Spinal cord (tissue), 10 donors: Measurements from ENCODE around the gene INHBA. TPM values are rescaled to one million over a fixed set of nuclear protein-coding genes. Genes with fewer than 3 reads are reported as not detected.

Source experiments
- DNase-seq, 6 donors: peaks; one replicate each; pipeline versions ENCODE4 v3.0.0 to v3.0.0-alpha.2; 2013 to 2015; ENCODE audit warnings: low spot score in 6 of 6, low read depth in 4 of 6
- H3K27ac ChIP-seq: one replicate; pipeline ENCODE4 v1.5.1; 2013; ENCODE audit warnings: low read depth, low read length, control low read depth
- H3K27me3 ChIP-seq: one replicate; pipeline ENCODE4 v1.6.1; 2013; ENCODE audit warnings: low read length; ENCODE audit not compliant: control insufficient read depth, insufficient read depth
- H3K36me3 ChIP-seq: one replicate; pipeline ENCODE4 v1.6.1; 2013; ENCODE audit warnings: low read length; ENCODE audit not compliant: control insufficient read depth, insufficient read depth
- H3K4me1 ChIP-seq: one replicate; pipeline ENCODE4 v1.6.1; 2013; ENCODE audit warnings: low read length; ENCODE audit not compliant: control insufficient read depth, insufficient read depth
- H3K4me3 ChIP-seq: one replicate; pipeline ENCODE4 v1.5.1; 2013; ENCODE audit warnings: low read depth, low read length, control low read depth
- H3K9me3 ChIP-seq: one replicate; pipeline ENCODE4 v1.6.1; 2013; ENCODE audit warnings: low read length; ENCODE audit not compliant: control insufficient read depth, insufficient read depth
- WGBS: methylation state at CpG from one replicate; pipeline ENCODE4 v1.1.5; 2013; ENCODE audit warnings: missing lambda C conversion rate; ENCODE audit not compliant: insufficient coverage; 5-methylcytosine and 5-hydroxymethylcytosine counted together
- polyA plus RNA-seq, 2 donors: library from polyadenylated mRNA; unstranded; fragments of 120-200 nt; gene quantifications; one replicate each; pipeline ENCODE4 v1.2.1, GENCODE V29; 2013; ENCODE audit not compliant: insufficient read length in 2 of 2
- total RNA-seq, 2 donors: library from RNA; depleted of rRNA in 1 of 2; stranded (reverse); fragments of 120-200 nt in 1 of 2; fragments of >200 nt in 1 of 2; gene quantifications; one replicate each; pipeline versions ENCODE4 v1.2.3 to v1.2.4, GENCODE V29; 2013 to 2014
- donor health status: healthy.

Gene INHBA
- total and polyA plus RNA-seq, 4 donors, result 2.6 to 8.3 (median 3.4) TPM

DNA sequence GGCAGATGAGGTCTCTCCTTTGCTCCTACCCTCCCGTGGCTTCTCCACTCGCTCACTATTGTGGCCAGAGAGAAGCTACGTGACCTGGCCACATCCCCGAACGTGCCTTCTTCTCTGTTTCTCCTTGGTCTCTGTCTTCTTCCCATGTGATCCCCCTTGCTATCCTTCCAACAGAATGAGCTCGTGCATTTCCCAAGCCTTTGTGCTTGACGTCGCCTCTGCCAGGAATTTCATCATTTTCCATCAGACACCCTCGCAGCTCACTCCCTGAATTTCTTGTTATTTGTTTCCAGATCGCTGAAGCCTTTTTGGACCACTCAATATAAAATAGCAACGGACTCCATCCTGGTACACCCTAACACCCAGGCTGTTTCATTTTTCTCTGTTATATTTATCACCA lies 13.8 kb upstream of the INHBA start:
- Histone ChIP-seq H3K4me1 (no peaks in the 10 kb centered on the region), H3K36me3 (no peaks in the 10 kb centered on the region), H3K4me3 (no peak overlapping the region), H3K27ac (no peak overlapping the region), H3K9me3 (no peaks in the 10 kb centered on the region), H3K27me3 (no peaks in the 10 kb centered on the region)
- 90% methylated on average over 10 of the region's 11 CpGs for WGBS
- DNase-seq, result no peak

GRCh38 chr7:41715000-41715399 lies 12.1 kb upstream of the INHBA start:
- Histone ChIP-seq H3K27ac (no peak overlapping the region), H3K4me3 (no peak overlapping the region), H3K4me1 (no peaks in the 10 kb centered on the region), H3K36me3 (no peaks in the 10 kb centered on the region), H3K9me3 (no peaks in the 10 kb centered on the region), H3K27me3 (no peaks in the 10 kb centered on the region)
- no peak for DNase-seq
- WGBS, result 90% methylated on average over 7 of the region's 8 CpGs

DNA sequence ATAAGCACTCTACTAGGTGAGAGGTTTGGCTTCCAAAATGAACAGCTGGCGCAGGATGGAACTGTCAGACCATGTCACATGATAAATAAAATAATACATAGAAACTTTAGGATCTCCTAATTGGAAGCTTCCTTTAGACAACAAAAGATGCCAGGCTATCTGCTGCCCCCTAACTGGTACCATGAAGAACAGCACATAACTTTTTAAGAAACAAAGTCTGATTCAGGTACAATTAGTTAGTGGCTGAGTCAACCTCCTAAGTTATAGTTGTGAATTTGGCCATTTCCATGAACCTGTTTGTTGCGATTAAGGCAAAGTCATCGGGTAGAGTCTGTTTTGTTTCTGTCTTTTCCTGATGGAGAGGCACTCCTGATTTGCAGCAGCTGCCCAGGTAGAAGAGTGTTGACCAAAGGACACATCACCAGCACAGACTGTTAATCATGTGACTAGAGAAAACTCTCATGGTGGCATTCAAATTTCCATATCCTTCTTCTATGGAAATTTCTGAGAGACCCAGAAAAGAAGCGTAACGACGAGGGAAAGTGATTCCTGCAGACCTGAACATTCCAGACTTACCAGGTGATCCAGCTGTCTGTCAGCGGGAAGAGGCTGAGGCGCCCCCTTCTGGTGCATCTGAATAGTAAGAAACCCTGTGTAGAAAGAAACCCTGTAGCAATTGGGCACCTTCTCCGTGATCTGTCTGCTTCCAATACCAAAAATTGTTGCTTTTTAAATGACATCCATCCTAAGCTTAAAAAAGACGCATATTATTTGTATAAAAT lies 8.6 kb upstream of the INHBA start:
- H3K36me3 ChIP-seq, result no peaks in the 10 kb centered on the region
- 40% methylated on average over 7 of the region's 10 CpGs for WGBS
- peak in 1 of 6 donors; percentile 20 for DNase-seq

DNA sequence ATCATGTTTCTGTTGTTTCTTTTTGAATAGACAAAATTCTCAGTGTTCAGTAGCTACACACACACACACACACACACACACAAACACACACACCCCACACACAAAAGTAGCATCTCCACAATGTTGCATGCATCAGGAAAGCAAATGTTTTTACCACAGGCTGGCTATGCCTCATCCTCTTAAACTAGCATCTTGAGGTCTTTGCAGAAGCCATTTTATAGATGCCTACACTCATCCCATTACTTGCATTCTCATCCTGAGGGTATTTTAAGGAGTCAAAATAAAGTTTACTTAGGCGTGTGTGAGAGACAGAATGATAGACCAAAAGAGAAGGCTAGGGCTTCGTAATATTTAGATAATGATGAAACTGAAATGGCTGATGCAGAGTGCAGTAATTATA lies 7.9 kb upstream of the INHBA start:
- no peak for DNase-seq
- no CpG with 5 or more reads among the region's 2 CpGs for WGBS
- no peaks in the 10 kb centered on the region for H3K36me3 ChIP-seq
- no peak overlapping the region for H3K27ac ChIP-seq
- H3K9me3 ChIP-seq, result no peaks in the 10 kb centered on the region
- peaks cover 2% of the 10 kb centered on the region for H3K27me3 ChIP-seq
- peaks cover 8% of the 10 kb centered on the region for H3K4me1 ChIP-seq
- H3K4me3 ChIP-seq, result no peak overlapping the region

More for the DNA sequence above, 8.6 kb upstream of the INHBA start:
- Histone ChIP-seq H3K27ac (no peak overlapping the region), H3K4me1 (peaks cover 2% of the 10 kb centered on the region), H3K4me3 (no peak overlapping the region), H3K27me3 (peaks cover 2% of the 10 kb centered on the region), H3K9me3 (no peaks in the 10 kb centered on the region)

GRCh38 chr7:41709621-41710020 lies 6.7 kb upstream of the INHBA start:
- H3K27ac ChIP-seq, result no peak overlapping the region
- no peak overlapping the region for H3K4me3 ChIP-seq
- no peaks in the 10 kb centered on the region for H3K9me3 ChIP-seq
- DNase-seq, result no peak
- peaks cover 18% of the 10 kb centered on the region for H3K4me1 ChIP-seq
- no peaks in the 10 kb centered on the region for H3K36me3 ChIP-seq
- 100% methylated on average over 1 of the region's 4 CpGs for WGBS
- H3K27me3 ChIP-seq, result peaks cover 2% of the 10 kb centered on the region

DNA sequence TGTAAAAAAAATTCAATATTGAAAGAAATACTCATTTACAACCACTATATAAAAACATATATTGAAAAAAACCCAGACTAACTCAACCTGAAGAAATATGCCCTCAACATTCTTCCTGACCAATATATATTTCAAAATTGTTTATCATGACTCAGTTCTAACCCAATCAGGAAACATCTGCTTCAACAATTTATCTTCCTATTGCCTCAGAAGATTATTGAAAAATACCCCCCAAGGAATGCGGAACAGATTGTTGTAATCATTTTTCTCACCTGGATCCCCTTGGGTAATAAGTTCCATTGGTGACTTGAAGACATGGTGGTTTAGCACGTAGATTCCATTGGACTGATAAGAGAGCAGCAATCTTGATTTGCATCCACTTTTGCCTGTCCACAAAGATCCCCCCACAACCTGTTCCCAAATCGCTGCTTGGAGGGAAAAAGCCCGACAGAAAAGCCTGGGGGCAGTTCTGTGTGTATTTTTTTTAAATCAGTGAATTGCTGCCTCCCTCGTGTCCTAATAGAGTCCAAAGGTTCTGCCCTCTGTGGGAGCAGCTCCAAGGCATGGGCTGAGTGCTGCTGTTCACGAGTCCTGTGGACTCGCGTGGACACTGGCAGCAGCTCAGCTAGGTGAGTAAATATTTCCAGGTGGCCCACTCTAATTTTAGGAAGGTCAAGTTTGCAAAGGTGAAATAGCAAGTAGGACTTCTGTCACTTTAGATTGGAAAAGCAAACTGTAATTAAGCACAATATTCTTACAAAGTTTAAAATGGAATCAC lies 5.9 kb upstream of the INHBA start:
- 83% methylated on average over 5 of the region's 8 CpGs for WGBS
- H3K36me3 ChIP-seq, result no peaks in the 10 kb centered on the region

GRCh38 chr7:41706228-41706930 lies 3.5 kb upstream of the INHBA start:
- Histone ChIP-seq H3K27ac (no peak overlapping the region), H3K4me1 (peaks cover 20% of the 10 kb centered on the region), H3K36me3 (no peaks in the 10 kb centered on the region), H3K4me3 (no peak overlapping the region), H3K9me3 (no peaks in the 10 kb centered on the region), H3K27me3 (peaks cover 13% of the 10 kb centered on the region)
- 63% methylated on average over 16 of the region's 18 CpGs for WGBS
- DNase-seq, result no peak

More for the DNA sequence above, 5.9 kb upstream of the INHBA start:
- peaks cover 2% of the 10 kb centered on the region for H3K27me3 ChIP-seq
- H3K27ac ChIP-seq, result no peak overlapping the region
- DNase-seq, result no peak
- H3K4me3 ChIP-seq, result no peak overlapping the region
- H3K4me1 ChIP-seq, result peaks cover 19% of the 10 kb centered on the region
- no peaks in the 10 kb centered on the region for H3K9me3 ChIP-seq

GRCh38 chr7:41705109-41705901 lies 2.4 kb upstream of the INHBA start:
- peak overlapping the region; percentile 57 for H3K27ac ChIP-seq
- peaks cover 20% of the 10 kb centered on the region for H3K27me3 ChIP-seq
- H3K4me3 ChIP-seq, result peak overlapping the region; percentile 52
- DNase-seq, result peak in 5 of 6 donors; percentile 55 to 92 (median 70)
- no peaks in the 10 kb centered on the region for H3K36me3 ChIP-seq
- H3K4me1 ChIP-seq, result peaks cover 26% of the 10 kb centered on the region
- WGBS, result under 1% methylated on average over 40 of the region's 42 CpGs
- H3K9me3 ChIP-seq, result no peaks in the 10 kb centered on the region
